ENCODE results near the gene LRMDA.

The LRMDA gene

GRCh38 chr10:75568450-75569130 is 137.2 kb downstream of the LRMDA start:
- in situ Hi-C loops (cut with MboI; ENCODE audit: low sequenced_read_pairs) = no loop called here

GRCh38 chr10:75569506-75569905 is 138.1 kb downstream of the LRMDA start:
- in situ Hi-C loops (cut with MboI; ENCODE audit: low sequenced_read_pairs) = no loop called here

GRCh38 chr10:75572478-75572877 is 141.1 kb downstream of the LRMDA start:
- in situ Hi-C loops (cut with MboI; ENCODE audit: low sequenced_read_pairs) = no loop called here

GRCh38 chr10:75575940-75576339 is 144.5 kb downstream of the LRMDA start:
- in situ Hi-C loops (cut with MboI; ENCODE audit: low sequenced_read_pairs) = no loop called here

GRCh38 chr10:75582102-75582501 is 150.7 kb downstream of the LRMDA start:
- in situ Hi-C loops (cut with MboI; ENCODE audit: low sequenced_read_pairs) = no loop called here

- in situ Hi-C loops (cut with MboI; ENCODE audit: low sequenced_read_pairs) = no loop called here
These were observed 153.9 kb downstream of the LRMDA start for GRCh38 chr10:75585294-75585693.

GRCh38 chr10:75586814-75587213 is 155.4 kb downstream of the LRMDA start:
- in situ Hi-C loops (cut with MboI; ENCODE audit: low sequenced_read_pairs) = no loop called here

- in situ Hi-C loops (cut with MboI; ENCODE audit: low sequenced_read_pairs) = no loop called here
These were observed 156.6 kb downstream of the LRMDA start for GRCh38 chr10:75588031-75588430.

- in situ Hi-C loops (cut with MboI; ENCODE audit: low sequenced_read_pairs) = no loop called here
These were observed 158.7 kb downstream of the LRMDA start for GRCh38 chr10:75589895-75590654.

- in situ Hi-C loops (cut with MboI; ENCODE audit: low sequenced_read_pairs) = no loop called here
These were observed 160.8 kb downstream of the LRMDA start for GRCh38 chr10:75592151-75592787.

- in situ Hi-C loops (cut with MboI; ENCODE audit: low sequenced_read_pairs) = no loop called here
These were observed 161.6 kb downstream of the LRMDA start for GRCh38 chr10:75592791-75593643.

GRCh38 chr10:75593692-75594556 is 162.5 kb downstream of the LRMDA start:
- in situ Hi-C loops (cut with MboI; ENCODE audit: low sequenced_read_pairs) = no loop called here

GRCh38 chr10:75596930-75597620 is 165.7 kb downstream of the LRMDA start:
- in situ Hi-C loops (cut with MboI; ENCODE audit: low sequenced_read_pairs) = no loop called here

- in situ Hi-C loops (cut with MboI; ENCODE audit: low sequenced_read_pairs) = no loop called here
These were observed 166.5 kb downstream of the LRMDA start for GRCh38 chr10:75597773-75598440.

- in situ Hi-C loops (cut with MboI; ENCODE audit: low sequenced_read_pairs) = no loop called here
These were observed 167.6 kb downstream of the LRMDA start for GRCh38 chr10:75598998-75599397.

GRCh38 chr10:75599875-75600648 is 168.6 kb downstream of the LRMDA start:
- in situ Hi-C loops (cut with MboI; ENCODE audit: low sequenced_read_pairs) = no loop called here

- in situ Hi-C loops (cut with MboI; ENCODE audit: low sequenced_read_pairs) = no loop called here
These were observed 169.4 kb downstream of the LRMDA start for GRCh38 chr10:75600833-75601232.

GRCh38 chr10:75602341-75602740 is 170.9 kb downstream of the LRMDA start:
- in situ Hi-C loops (cut with MboI; ENCODE audit: low sequenced_read_pairs) = no loop called here

Measured in hTERT RPE-1 (cell line).